K562 (cell line): ENCODE data around the gene ALDH3B2. TPM values are rescaled to one million over a fixed set of nuclear protein-coding genes. Genes with fewer than 3 reads are reported as not detected.
"Not testable (repeated sequence)": the region's sequence is repeated elsewhere in the genome, so short reads cannot be mapped to it uniquely, and the experiment has no call there.

Source experiments
- ATAC-seq: fragments of 200-7000 bp; cut with Tn5 transposase; 3 replicates; pipeline ENCODE4 v1.9.1; 2020; ENCODE audit warnings: moderate library complexity
- BruUV-seq: library from RNA; stranded (reverse); fragments of 400-500 nt; replicated peaks from 2 replicates; lab custom pipeline; 2021; lab: Mats Ljungman, UMichigan
- CTCF ChIA-PET: fragments of 300-600 bp; formaldehyde crosslinking; extraction: SDS; loops from one replicate; lab custom pipeline; 2021; ENCODE audit warnings: low intra/inter-chr PET ratio; lab: Yijun Ruan, JAX
- POLR2A ChIA-PET: fragments of 300-600, 350-650 bp; sonication (Branson Sonifier 250); formaldehyde crosslinking; extraction: SDS; loops from one replicate; lab custom pipeline; 2021; ENCODE audit warnings: antibody characterized with exemption, inconsistent platforms; lab: Yijun Ruan, JAX
- DNase-seq, 4 experiments: peaks; one replicate each; pipeline versions ENCODE4 v3.0.0 to v3.0.0-alpha.2; 2011 to 2018; ENCODE audit warnings: low spot score in 3 of 4, mixed read lengths in 3 of 4; ENCODE audit errors: extremely low read depth in 1 of 4
- FAIRE-seq: peaks from 2 replicates; lab custom pipeline; 2011; peaks lifted over from hg19 to GRCh38; lab: Jason Lieb, UNC
- H2AFZ ChIP-seq: 2 replicates; pipeline ENCODE4 v1.6.0; 2011; ENCODE audit warnings: low read depth, low read length, control low read depth, inconsistent platforms
- H3K27ac ChIP-seq: fragments of 200-600 bp; 3 replicates; pipeline ENCODE4 v1.8.0; 2011; ENCODE audit warnings: low read depth, mild to moderate bottlenecking, control low read depth, inconsistent platforms, low read length, moderate library complexity, mixed read lengths; ENCODE audit errors: extremely low read depth
- H3K27me3 ChIP-seq, 2 experiments: fragments of 300-600 bp in 1 of 2; 2 replicates in 1 of 2; 3 replicates in 1 of 2; pipeline versions ENCODE4 v1.6.0 to v1.8.0; 2011; ENCODE audit warnings: inconsistent platforms in 2 of 2, low read length in 2 of 2, mild to moderate bottlenecking in 1 of 2, mixed read lengths in 1 of 2, moderate library complexity in 1 of 2; ENCODE audit not compliant: control insufficient read depth in 2 of 2, insufficient read depth in 2 of 2
- H3K36me3 ChIP-seq: fragments of 300-600 bp; 3 replicates; pipeline ENCODE4 v1.8.0; 2011; ENCODE audit warnings: mild to moderate bottlenecking, low read length, inconsistent platforms; ENCODE audit not compliant: control insufficient read depth, insufficient read depth
- H3K4me1 ChIP-seq, 2 experiments: fragments of 200-600 bp in 1 of 2; replicated peaks in 1 of 2; 2 replicates in 1 of 2; 3 replicates in 1 of 2; pipeline versions ENCODE4 v1.5.1 to v1.8.0; 2011; ENCODE audit warnings: inconsistent platforms in 2 of 2, low read length in 2 of 2, mild to moderate bottlenecking in 1 of 2, mixed read lengths in 1 of 2, moderate library complexity in 1 of 2; ENCODE audit not compliant: control insufficient read depth in 2 of 2, insufficient read depth in 2 of 2
- H3K4me2 ChIP-seq: 2 replicates; pipeline ENCODE4 v1.6.1; 2011; ENCODE audit warnings: low read length, control low read depth, inconsistent platforms, mixed read lengths; ENCODE audit not compliant: insufficient read depth
- H3K4me3 ChIP-seq: fragments of 200-600 bp; sonication (generic), shearing (Covaris generic); 2 replicates; pipeline ENCODE4 v1.5.1; 2016; ENCODE audit warnings: control low read depth, inconsistent platforms
- H3K79me2 ChIP-seq: fragments of 200-600 bp; 3 replicates; pipeline ENCODE4 v1.8.0; 2011; ENCODE audit warnings: low read length, inconsistent platforms; ENCODE audit not compliant: control insufficient read depth, insufficient read depth
- H3K9ac ChIP-seq, 2 experiments: 2 replicates each; pipeline versions ENCODE4 v1.6.0 to v1.6.1; 2011; ENCODE audit warnings: low read depth in 2 of 2, low read length in 2 of 2, control low read depth in 1 of 2, inconsistent platforms in 1 of 2, mild to moderate bottlenecking in 1 of 2, mixed read lengths in 1 of 2; ENCODE audit not compliant: insufficient read depth in 1 of 2
- H3K9me1 ChIP-seq: one replicate; pipeline ENCODE4 v1.6.0; 2011; ENCODE audit warnings: inconsistent platforms, mild to moderate bottlenecking, low read length, moderate library complexity; ENCODE audit not compliant: control insufficient read depth, insufficient read depth
- H3K9me3 ChIP-seq: replicated peaks from 2 replicates; pipeline ENCODE4 v1.5.1; 2011; ENCODE audit warnings: low read depth, low read length, inconsistent platforms; ENCODE audit not compliant: control insufficient read depth, insufficient read depth
- H4K20me1 ChIP-seq: replicated peaks from 2 replicates; pipeline ENCODE4 v1.6.1; 2011; ENCODE audit warnings: low read length, inconsistent platforms, mixed read lengths; ENCODE audit not compliant: control insufficient read depth, insufficient read depth
- GABPB1 ChIP-seq: sonication (generic); formaldehyde crosslinking; IDR thresholded peaks from 2 replicates; pipeline ENCODE4 v1.8.0; 2022; ENCODE audit warnings: mild to moderate bottlenecking, missing genetic modification reagents
- HMG20B ChIP-seq: fragments of 250-450 bp; sonication (Bioruptor Pico); IDR thresholded peaks from 2 replicates; pipeline ENCODE4 v1.5.0; 2021; ENCODE audit warnings: mild to moderate bottlenecking
- HSF4 ChIP-seq: fragments of 250-450 bp; sonication (Bioruptor Pico); IDR thresholded peaks from 2 replicates; pipeline ENCODE4 v2.1.2; 2022; ENCODE audit warnings: mild to moderate bottlenecking, moderate library complexity, borderline replicate concordance
- KDM2B ChIP-seq: fragments of 250-450 bp; sonication (Bioruptor Pico); IDR thresholded peaks from 2 replicates; pipeline ENCODE4 v1.8.0; 2021; ENCODE audit warnings: mild to moderate bottlenecking, moderate library complexity
- PHB2 ChIP-seq: fragments of 450-650 bp; IDR thresholded peaks from 2 replicates; pipeline ENCODE4 v1.6.1; 2017; ENCODE audit warnings: low read depth
- RFX7 ChIP-seq: fragments of 250-450 bp; sonication (Bioruptor Pico); IDR thresholded peaks from 2 replicates; pipeline ENCODE4 v1.5.1; 2021; ENCODE audit warnings: mild to moderate bottlenecking
- SMAD4 ChIP-seq: fragments of 250-450 bp; sonication (Bioruptor Pico); conservative IDR thresholded peaks from 2 replicates; pipeline ENCODE4 v1.8.0; 2021; ENCODE audit warnings: inconsistent platforms, mild to moderate bottlenecking, moderate library complexity
- TBL1XR1 ChIP-seq, 2 experiments: IDR thresholded peaks; 2 replicates each; pipeline ENCODE4 v1.6.1; 2012; ENCODE audit warnings: improper control_type of control experiment in 2 of 2, low read length in 2 of 2, mild to moderate bottlenecking in 1 of 2
- ZNF57 ChIP-seq: fragments of 450-650 bp; formaldehyde crosslinking; IDR thresholded peaks from 2 replicates; pipeline ENCODE4 v1.4.0; 2020; ENCODE audit warnings: mild to moderate bottlenecking, moderate library complexity
- WGBS: fragments of 100-300 bp; shearing (Covaris generic); methylation state at CpG from one replicate; pipeline ENCODE4 v1.1.6; 2016; ENCODE audit warnings: low coverage, mixed read lengths; ENCODE audit not compliant: insufficient coverage; ENCODE audit errors: missing lambda C conversion rate; 5-methylcytosine and 5-hydroxymethylcytosine counted together
- in situ Hi-C: fragments of 300-500 bp; cut with MboI; formaldehyde crosslinking; loops from 4 replicates; pipeline ENCODE4 v1.15.0; 2018; ENCODE audit warnings: inconsistent platforms, mixed read lengths
- intact Hi-C: fragments of 100-400 bp; cut with micrococcal nuclease; formaldehyde crosslinking; loops from 2 replicates; pipeline ENCODE4 v1.14.2; 2022
- polyA plus RNA-seq, 8 experiments: library from polyadenylated mRNA; depleted of rRNA in 4 of 8; stranded (reverse) in 5 of 8; unstranded in 3 of 8; fragments of >200 nt; fragmentation: Nextera tagmentation in 2 of 8; fragmentation: Illumina TruSeq in 1 of 8; extraction: Ambion mirVana in 2 of 8; extraction: Trizol in 1 of 8; gene quantifications; 2 replicates each; pipeline versions ENCODE4 v1.2.1 to v1.2.3, GENCODE V29; 2011 to 2014; ENCODE audit warnings: inconsistent platforms in 1 of 8, missing spikeins in 1 of 8
- total RNA-seq, 7 experiments: library from RNA; depleted of rRNA in 6 of 7; stranded (reverse); fragments of >200 nt in 6 of 7; fragmentation: Illumina TruSeq in 2 of 7; extraction: Trizol in 2 of 7; gene quantifications; 2 replicates each; pipeline versions ENCODE4 v1.2.1 to v1.2.3, GENCODE V29; 2011 to 2021; ENCODE audit warnings: low replicate concordance in 1 of 7
- TF ChIP-seq, protein P1 (sequence below): sonication (generic); formaldehyde crosslinking; IDR thresholded peaks from 2 replicates; pipeline ENCODE4 v1.8.1; 2023; ENCODE audit warnings: mild to moderate bottlenecking, missing genetic modification reagents
- TF ChIP-seq, protein P2 (sequence below), 2 experiments: fragments of 450-650 bp in 1 of 2; sonication (generic) in 1 of 2; formaldehyde crosslinking; conservative IDR thresholded peaks; 2 replicates each; pipeline versions ENCODE4 v1.4.0 to v1.8.1; 2020 to 2022; ENCODE audit warnings: mild to moderate bottlenecking in 1 of 2, missing genetic modification reagents in 1 of 2

Gene ALDH3B2
- total and polyA plus RNA-seq, 9 of the 15 experiments (the other 6 are each of a cell fraction or from before 2014, with no cell fraction given): not detected

DNA sequence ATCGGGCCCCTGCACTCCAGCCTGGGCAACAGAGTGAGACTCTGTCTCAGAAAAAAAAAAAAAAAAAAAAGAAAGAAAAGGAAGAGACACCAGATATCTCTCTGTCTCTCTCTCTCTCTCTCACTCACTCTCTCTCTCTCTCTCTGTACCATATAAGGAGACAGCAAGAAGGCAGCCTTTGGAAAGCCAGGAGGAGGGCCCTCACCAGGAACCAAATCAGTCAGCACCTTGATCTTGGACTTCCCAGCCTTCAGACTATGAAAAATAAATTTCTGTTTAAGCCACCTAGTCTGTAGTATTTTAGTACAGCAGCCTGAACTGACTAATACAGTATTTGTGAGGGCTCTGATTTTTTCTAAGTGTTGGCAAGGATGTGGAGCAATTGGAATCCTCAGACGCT is 13.6 kb upstream of the ALDH3B2 start (continued):
- TF ChIP-seq, protein P1, sequence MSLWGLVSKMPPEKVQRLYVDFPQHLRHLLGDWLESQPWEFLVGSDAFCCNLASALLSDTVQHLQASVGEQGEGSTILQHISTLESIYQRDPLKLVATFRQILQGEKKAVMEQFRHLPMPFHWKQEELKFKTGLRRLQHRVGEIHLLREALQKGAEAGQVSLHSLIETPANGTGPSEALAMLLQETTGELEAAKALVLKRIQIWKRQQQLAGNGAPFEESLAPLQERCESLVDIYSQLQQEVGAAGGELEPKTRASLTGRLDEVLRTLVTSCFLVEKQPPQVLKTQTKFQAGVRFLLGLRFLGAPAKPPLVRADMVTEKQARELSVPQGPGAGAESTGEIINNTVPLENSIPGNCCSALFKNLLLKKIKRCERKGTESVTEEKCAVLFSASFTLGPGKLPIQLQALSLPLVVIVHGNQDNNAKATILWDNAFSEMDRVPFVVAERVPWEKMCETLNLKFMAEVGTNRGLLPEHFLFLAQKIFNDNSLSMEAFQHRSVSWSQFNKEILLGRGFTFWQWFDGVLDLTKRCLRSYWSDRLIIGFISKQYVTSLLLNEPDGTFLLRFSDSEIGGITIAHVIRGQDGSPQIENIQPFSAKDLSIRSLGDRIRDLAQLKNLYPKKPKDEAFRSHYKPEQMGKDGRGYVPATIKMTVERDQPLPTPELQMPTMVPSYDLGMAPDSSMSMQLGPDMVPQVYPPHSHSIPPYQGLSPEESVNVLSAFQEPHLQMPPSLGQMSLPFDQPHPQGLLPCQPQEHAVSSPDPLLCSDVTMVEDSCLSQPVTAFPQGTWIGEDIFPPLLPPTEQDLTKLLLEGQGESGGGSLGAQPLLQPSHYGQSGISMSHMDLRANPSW (CRISPR knock-in tag): no peak
- TF ChIP-seq ZNF57 (CRISPR knock-in tag) (no peak), TBL1XR1 (IDR thresholded peaks at IDR 0.05; ENCODE audit: low read length in 2 of 2) (no peak), PHB2 (no peak), HSF4 (CRISPR knock-in tag) (no peak), GABPB1 (no peak), KDM2B (CRISPR knock-in tag) (no peak), RFX7 (no peak), SMAD4 (CRISPR knock-in tag) (no peak), HMG20B (CRISPR knock-in tag) (no peak)
- TF ChIP-seq, protein P2, sequence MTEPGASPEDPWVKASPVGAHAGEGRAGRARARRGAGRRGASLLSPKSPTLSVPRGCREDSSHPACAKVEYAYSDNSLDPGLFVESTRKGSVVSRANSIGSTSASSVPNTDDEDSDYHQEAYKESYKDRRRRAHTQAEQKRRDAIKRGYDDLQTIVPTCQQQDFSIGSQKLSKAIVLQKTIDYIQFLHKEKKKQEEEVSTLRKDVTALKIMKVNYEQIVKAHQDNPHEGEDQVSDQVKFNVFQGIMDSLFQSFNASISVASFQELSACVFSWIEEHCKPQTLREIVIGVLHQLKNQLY (CRISPR knock-in tag; conservative IDR thresholded peaks at IDR 0.05): no peak

DNA sequence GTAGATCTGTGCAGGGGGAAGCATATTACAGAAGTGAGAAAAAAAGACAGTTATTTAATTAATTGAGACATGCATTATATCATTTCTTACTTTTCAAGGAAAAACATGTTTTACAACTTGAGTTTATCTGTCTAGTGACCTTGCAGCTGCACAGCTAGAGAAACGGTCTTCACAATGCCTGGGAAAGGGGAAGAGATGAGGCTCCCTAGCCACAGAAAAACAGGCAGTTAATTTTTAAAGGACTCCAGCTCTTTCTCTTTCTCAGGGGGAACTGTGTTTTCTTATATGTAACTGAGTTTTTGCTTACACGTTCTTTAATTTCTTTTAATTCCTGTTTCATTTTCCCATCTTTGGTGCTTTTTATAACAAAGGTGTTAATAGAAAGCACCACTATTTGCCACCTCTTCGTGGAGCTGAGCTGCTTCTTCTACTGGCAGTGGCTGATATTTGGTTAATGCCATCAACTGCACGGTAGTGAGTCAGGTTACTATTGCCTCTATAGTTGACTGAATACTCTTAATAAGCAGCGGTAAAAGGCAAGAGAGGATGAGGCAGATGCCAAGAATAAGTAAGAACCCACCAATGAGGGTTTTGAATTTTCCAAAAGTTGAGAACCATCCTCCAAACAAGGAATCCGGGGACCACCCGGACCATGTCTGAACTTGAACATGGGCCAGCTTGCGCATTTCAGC is 11.4 kb upstream of the ALDH3B2 start:
- POLR2A ChIA-PET: interaction anchor here (0.6 to 1.0 kb wide), 2 partner anchors 19 to 171 kb away, joined by 3 to 4 read pairs; no protein-coding TSS in a partner anchor
- H3K4me2 ChIP-seq, in situ Hi-C loops, ATAC-seq, H3K4me1 ChIP-seq, H3K36me3 ChIP-seq, BruUV-seq, H3K79me2 ChIP-seq, H3K4me3 ChIP-seq, H4K20me1 ChIP-seq, FAIRE-seq, DNase-seq, H3K27ac ChIP-seq, H3K9me1 ChIP-seq, intact Hi-C loops, H2AFZ ChIP-seq, H3K9me3 ChIP-seq, H3K9ac ChIP-seq: not testable (repeated sequence)
- CTCF ChIA-PET: interaction anchor here (0.7 kb wide), 1 partner anchor 113 kb away, joined by 5 read pairs; no protein-coding TSS in a partner anchor
- 2% methylated on average over 8 of the region's 8 CpGs for WGBS
- peaks cover 11 to 24% of the 10 kb centered on the region in 2 experiments for H3K27me3 ChIP-seq
